Cerebellar cortex (tissue), 1 donor: ENCODE data around the gene SUFU.

ENCODE experiments used
- DNase-seq: peaks from one replicate; pipeline ENCODE4 v3.0.0-alpha.2; 2015; ENCODE audit warnings: low spot score

The SUFU gene

DNA sequence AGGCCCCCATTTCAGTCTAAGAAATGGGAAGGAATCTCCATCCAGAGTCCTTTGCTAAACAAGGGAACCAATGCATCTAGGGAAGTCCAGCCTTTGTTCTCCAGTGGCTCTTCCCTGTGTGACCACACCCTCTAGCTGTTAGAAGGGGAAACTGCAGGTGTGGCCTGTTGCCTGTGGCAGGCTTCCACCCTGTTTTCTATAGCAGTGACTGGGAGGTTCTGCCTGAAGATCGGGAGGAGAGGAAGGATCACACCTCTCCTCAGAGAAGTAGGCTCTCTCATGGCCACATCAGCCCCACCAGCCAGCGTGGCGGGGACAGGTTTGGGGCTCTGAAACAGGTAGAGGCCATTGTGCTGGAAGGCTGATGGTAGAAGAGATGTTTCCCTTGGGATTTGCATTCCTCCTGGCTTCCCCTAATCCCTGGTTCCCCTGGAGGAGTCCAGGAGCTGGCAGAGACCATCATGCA lies 92.8 kb downstream of the SUFU start:
- DNase-seq, result peak; percentile 84

DNA sequence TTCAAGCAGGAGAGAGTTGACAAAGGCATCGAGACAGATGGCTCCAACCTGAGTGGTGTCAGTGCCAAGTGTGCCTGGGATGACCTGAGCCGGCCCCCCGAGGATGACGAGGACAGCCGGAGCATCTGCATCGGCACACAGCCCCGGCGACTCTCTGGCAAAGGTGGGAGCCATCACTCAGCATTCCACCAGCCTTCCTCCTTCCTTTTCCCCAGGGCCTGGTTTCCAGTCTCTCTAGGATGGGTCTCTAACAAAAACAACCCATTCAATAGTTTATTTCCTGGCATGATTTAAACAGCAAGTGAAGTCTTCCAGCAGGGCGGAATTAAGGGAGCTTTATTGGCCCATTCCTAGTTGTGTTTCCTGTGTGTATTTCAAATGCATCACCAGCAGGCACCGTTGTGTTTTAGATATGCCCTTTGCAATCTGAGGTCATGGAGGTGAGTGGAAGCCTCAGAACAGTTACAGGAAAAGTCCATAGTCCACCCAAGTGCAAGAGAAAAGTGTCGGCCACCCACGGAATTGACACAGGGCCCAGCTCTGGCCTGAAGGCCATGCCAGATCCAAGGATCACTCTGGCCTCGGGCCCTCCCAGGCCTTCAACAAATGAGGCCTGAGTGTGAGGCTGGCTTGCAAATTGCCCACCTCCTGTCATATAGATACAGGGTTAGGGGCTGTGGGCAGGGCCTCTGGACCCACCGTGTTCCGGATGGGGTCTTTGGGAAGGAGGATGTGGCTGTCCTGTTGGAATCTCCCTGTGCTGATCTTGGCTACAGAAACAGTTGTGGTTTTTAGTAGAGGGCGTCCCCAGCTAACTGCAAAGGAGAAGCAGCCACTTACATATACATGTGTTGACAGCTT lies 93.6 kb downstream of the SUFU start:
- DNase-seq, result peak; percentile 57

DNA sequence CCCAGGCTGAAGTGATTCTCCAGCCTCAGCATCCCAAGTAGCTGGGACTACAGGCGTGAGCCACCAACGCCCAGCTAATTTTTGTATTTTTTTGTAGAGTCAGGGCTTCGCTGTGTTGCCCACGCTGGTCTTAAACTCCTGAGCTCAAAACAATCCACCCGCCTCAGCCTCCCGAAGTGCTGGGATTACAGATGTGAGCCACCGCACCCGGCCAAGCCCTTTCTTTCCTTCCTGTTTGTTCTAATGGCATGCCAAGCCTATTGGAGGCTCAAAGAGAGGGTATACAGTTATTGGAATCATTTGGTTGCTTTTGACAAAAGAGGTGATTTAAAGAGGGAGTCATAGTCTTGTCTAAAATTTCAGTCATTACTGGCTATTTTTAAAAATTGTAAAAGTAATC lies 94.5 kb downstream of the SUFU start:
- DNase-seq, result no peak

DNA sequence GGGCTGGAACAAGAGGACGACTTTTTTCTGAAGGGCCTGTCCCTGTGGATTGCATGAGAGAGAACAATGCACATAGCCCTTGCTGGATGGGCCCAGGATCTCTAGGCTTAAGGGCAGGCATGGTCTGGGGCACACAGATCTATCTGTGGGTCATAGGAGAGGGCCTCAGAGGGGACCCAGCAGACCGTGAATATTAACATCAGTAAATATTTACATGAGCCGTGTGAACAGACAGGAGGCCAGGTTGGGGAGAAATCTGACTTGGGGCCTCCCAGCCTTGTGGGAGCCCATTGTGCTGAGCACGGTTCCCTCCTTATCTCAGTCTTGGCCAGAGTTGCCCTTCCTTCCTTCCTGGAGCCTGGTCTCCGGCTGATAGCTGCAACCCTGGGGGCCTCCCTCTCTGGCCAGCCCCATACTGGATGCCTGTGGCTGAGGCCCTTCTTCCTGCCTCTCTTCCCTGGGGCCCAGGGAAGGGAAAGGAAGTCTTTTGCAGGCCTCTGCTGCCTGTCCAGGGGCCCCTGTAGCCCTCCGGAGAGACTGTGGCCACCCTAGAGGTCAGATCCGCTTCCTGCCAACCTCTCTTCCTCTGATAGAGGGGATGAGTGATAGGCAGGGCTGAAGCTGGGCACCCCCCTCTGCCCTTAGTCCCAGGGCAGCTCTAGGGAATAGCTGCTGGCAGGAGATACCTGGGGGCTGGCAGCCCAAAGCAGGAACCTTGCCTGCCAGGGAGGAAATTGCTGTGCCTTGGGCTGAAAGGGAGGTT lies 96.0 kb downstream of the SUFU start:
- no peak for DNase-seq

DNA sequence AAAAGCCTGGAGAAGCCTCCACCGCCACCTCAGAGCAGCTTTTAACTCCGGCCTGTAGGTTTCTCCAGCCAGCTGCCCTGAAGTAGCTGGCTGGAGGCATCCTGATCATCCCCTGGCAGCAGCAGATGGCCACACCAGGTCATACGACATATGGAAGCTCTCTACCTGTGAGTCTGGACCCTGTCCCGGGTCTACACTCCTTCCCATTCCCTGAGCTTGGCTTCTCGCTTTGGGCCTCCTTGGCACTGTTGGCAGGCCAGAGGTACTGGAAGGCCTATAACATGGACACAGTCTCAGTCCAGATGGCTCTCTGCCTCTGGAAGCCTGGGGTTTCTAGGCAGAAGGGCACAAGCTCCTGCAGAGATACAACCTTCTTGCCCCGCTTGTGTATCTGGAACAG lies 97.0 kb downstream of the SUFU start:
- DNase-seq, result peak; percentile 95

DNA sequence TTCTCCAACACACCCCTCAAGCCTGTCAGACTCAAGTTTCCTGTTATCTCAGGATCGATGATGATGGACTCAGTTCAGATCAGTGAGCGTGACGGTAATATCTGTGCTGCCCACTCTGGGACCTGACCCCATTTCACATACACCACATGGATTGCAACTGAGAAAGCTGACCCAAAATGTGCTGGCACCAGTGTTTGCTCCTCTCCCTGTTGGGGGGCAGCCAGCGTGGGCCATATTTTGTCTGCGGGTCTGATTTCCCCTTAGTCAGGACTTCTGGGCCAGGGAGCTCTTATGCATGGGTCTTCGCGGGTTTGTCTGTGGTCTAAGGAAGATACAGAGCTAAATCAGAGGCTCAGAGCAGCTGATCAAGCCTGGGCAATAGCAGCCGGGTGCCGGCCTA lies 97.9 kb downstream of the SUFU start:
- no peak for DNase-seq

DNA sequence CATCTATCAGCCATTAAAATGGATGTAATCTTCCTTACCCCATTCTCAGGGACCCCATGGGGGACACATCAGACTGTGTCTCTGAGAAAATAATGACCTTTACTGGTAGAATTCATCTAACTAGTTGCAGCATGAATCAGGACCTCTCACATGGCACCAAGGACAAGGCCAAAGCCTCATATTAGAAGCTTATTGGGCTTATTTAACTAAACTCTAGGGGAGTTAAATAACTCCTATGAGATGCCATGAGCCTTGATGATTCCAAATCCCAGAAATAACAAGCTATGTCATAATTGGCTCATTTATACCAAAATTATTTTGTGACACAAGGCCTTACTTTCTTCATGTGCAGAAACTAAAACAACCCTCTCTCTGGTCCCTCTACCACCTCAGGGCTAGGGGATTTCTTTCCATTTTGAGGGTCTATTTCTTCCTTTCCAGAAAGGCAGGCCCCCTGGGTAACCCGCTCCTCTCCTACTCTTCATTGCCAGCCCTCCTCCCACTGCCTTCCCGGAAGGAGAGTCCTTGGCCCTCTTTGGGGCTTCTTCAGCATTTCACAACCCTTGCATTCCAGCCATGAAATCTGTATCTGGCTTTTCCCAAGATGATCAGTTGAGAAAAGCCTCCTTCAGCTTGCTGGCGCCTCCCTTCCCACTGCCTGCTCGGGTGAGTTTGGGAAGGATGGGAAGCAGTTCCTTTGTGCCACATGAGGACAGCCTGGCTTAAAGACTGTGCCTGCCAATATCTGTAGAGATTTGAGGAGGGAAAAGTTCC lies 98.7 kb downstream of the SUFU start:
- no peak for DNase-seq

DNA sequence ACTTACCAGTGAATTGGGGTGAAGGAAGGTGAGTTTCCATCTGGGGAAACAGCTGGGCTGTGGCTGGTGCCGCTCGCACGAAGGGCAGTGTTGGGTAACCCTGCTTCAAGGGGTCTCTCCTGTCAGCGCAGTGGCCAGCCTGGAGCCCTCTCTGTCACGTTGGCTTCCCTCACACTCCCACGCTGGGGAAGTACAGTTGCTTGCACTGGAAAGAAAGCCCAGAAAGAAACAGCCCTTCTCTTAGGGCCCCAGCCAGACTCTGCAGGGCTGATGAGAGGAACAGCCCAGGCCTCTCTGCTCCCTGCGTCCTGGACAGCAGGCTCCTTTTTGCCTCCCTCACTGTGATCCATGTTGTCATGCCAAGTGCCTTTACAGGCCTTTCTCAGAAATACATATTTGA lies 100.2 kb downstream of the SUFU start:
- no peak for DNase-seq

DNA sequence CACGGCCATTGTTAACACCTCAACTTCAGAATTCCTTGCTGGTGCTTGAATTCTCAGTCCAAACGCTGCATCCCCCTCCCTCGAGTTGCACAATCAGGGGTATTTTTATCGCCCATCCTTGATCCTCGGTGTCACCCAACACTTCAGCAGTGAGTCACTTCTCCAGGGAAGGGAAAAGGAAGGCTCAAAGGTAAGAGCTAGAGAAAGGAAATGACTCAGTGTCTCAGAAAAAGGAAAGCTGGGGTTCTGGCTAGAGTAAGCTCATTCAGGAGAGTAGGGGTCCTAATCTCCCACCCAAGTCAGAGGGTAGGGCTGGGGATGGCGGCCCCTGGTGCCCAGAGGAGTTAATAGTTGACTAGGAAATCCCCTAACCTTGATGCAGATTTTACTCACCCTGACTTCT lies 100.7 kb downstream of the SUFU start:
- DNase-seq, result no peak

DNA sequence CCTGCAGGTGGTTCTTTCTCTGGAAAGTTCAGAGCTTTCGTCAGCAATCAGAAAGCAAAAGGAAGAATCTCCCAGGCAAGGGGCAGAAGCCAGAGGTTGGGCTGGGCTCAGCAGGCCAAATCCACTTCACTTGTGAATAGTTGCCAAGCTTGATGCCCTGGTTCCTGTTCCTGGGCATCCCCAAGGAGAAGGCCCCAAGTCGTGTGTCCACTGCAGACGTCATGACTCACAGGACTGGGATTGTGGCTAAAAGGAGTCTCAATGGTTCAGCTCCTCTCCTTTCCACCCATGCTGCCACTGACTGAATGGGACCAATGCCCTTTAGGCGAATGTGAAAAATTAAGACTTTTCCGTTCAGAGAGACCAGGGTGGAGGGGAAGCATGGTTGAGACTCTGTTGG lies 101.9 kb downstream of the SUFU start:
- no peak for DNase-seq

DNA sequence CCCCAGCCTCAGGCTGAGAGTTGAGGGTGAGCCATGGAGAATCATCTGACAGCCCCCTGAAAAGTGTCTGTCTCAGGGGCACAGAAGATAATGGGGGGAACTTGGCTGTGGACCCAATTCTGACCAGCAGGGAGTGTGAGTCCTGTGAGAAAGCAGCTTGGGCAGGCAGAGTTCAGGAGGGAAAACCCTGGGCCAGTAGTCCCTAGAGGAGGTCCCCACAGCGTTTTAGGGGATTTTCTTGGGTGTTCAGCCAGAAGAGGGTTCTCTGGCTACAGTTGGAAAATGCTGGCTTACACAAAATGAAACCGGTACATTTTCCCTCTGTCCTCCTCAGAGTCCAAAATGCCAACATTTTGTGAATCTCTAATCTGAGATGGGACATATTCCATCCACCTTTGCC lies 104.7 kb downstream of the SUFU start:
- no peak for DNase-seq

DNA sequence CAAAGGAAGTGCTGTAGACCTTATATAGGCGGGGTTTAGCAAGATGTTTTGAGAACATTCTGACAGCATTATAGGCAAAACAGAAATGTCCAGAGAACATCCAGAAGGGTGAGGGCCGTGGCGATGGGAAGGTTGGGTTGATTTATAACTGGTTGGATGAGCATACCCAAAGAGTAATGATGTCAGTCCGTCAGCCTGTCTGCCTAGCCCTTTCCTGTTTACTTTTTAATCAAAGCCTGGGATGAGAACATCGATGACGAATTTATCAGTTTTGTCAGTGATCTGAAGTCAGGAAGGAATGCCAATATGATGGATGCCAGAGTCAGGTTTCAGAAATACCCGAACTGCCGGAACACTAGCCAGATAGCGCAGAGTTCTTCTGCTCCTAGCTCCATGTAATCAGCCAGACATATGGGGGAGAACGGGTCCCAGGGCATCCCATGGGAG lies 106.7 kb downstream of the SUFU start:
- DNase-seq, result no peak

DNA sequence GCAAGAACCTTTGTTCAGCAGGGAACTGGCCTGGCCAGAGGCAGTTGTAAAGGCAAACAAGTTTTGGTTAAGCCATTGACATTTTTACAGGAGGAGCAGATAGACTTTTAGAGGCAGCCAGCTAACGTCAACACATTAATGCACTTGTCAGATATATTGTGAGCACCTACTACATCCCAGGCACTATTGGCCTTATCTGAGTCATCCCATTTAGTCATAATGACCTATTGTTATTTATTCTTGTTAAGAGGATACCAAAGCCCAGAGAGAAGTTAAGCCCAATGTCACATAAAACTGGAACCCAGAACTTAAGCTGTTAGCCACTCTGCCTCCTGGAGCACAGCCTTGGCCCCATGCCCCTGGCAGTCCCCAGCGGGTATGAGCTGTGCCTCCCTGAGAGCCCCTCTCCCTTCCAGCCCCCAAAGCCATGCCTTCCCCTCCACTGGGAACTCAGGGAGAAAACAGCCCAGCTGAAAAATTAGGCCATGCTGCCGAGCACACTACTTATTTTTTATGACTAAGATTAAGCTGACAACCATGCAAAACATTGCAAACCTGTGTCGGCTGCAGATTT lies 107.8 kb downstream of the SUFU start:
- DNase-seq, result no peak

DNA sequence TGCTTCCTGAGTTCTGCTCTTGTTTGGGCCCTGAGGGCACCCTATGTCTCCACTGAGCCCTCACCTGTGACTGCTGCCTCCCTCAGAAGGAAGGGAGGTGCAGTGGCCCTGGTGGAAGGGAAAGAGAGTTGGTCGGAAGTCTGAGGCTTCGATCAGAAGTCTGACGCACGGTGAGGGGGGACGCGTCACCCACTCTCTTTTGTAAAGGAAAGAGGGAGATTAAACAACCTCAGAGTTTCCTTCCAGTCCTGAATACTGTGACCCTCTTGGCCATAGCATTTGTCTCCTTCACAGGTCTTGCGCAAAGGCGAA lies 109.1 kb downstream of the SUFU start:
- no peak for DNase-seq

DNA sequence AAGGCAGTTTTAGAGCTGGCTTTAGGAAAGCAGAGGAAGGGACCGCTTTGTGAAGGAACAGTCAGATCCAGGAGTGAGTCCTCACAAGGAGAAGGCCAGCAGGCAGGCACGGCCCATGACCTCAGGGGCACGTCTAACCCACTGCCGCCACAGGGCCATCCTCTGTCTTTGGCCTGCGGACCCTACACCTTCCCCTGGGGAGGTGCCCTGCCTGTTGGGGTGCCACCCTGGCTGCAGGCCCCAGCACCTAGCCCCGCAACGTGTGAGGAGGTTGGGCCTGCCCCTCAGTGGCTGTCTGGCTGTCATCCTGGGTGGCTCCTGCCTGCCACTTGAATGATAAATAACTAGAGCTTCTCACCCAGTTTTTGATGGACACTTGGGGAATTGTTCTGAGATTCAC lies 109.5 kb downstream of the SUFU start:
- DNase-seq, result no peak

DNA sequence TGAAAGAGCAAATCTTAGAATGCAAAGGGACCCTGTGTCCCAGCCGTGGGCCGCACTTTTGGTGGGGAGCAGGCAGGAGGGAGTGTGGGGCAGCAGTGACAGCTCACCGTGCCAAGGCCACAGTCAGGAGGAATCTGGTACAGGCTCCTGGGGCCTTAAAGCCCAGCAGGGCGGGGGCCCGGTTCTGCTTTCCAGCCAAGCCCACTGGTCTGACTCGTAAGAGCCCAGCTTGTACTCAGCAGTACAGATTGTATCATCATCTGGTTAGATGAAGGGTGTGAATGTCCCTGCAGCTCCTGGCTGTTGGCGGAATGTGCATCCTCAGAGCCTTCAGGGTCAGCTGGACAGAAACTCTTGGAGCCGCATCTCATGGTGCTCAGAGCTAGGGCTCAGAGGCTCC lies 110.0 kb downstream of the SUFU start:
- DNase-seq, result no peak

DNA sequence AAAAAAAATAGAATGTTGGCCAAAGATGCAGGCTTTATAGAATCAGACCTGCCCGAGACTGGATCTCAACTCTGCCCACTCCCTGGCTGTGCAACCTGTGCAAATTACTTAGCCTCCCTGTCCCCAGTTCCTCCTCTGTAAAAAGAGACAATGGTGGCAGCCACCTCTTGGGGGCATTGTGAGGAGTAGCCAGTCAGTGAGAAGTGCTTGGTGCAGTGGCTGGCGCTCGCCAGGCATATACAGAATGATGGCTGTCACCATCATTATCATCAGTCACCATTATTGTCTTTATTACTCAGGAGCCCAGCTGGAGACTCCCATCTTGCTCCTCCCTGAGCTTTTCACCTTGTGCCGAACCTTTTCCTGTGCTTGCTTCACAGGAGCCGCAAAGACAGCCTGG lies 111.1 kb downstream of the SUFU start:
- DNase-seq, result no peak

DNA sequence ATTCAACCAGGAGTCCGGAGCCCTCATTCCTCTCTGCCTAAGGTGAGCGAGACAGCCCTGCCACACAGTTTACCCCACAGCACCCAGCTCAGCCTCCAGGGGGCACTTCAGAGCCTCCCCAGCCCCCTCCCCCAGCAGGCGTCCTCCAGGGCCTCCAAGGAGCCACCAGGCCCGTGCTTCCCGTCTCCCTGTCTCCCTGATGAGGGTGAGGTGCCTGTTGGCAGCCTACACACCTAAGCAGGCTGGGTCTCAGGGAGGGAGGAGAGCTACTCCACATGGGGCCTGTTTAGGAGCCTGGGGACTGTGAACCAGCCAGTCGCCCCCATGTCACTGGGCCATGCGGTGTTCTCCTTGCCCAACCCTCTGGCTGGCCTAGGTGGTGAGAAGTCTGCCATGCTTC lies 111.6 kb downstream of the SUFU start:
- no peak for DNase-seq

DNA sequence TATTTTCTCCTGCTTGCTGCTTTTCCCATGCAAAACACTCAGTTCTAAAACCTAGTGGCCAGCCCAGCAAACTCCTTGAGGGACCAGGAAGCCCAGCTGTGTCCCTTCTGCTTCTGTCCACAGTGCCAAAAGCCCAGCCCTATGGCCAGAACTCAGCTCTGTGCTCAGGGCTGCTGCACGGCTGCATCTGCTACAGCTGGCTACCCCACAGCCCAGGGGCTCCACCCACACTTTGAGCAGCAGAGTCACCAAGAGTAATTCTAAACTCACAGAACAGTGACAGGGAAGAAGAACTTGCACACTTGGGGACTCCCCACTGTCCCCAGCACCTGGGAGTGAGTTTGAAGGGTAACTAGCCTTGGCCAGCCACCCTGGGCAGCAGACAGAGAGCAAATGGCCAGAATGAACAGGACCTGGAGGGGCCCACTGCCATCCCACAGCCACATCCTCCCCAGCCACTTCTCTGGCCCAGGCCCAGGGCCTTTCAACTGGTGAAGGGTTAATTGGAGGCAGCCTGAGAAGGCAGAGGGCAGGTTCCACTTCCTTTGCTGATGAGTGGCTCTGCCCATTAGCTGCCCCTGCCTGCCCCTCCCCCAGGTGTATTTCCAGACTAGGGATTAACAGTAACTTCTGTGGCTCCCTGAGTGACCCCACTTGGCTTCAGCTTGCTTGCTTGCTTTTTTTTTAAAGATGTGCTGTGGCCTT lies 112.4 kb downstream of the SUFU start:
- no peak for DNase-seq

DNA sequence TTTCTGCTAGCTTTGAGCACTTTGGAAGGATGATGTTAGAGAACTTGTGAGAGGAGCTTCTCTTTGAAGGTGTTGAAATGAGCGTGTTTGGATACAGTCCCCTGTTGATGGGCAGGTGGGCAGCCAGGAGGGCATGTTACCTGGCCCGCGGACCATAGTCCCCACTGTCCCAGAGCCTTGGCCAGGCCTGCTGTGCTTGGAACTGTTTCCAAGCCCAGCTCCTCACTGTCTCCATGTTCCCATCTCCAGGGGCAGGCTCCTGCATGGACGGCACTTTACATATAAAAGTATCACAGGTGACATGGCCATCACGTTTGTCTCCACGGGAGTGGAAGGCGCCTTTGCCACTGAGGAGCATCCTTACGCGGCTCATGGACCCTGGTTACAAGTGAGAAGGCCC lies 113.3 kb downstream of the SUFU start:
- DNase-seq, result no peak

DNA sequence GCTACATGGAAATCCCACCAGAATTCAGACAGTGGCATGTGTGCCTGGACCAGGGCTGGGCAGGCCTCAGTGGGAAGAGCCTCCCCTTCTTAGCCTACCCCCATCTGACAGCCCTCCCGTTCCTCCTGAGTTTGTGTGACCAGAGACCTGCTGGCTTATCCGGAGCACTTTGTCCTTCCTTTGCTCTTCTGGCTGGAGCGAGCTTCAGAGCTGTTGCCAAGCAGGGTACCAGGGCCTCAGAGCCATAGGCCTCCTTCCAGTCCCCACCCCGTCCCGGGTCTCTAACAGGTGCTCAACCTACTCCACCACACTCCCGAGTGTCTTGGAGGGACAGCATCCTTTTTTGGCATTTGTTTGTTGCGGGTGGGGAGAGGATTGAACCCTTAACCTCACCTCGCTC lies 114.0 kb downstream of the SUFU start:
- DNase-seq, result no peak
